HEK293T (cell line): ENCODE results near the gene TIMM44.

ENCODE experiments used
- BHLHE40 ChIP-seq: fragments of 450-650 bp; IDR thresholded peaks from 2 replicates; pipeline ENCODE4 v1.6.1; 2016; ENCODE audit warnings: mild to moderate bottlenecking, moderate library complexity, borderline replicate concordance
- ELF4 ChIP-seq: fragments of 450-650 bp; IDR thresholded peaks from 2 replicates; pipeline ENCODE4 v1.6.1; 2017; ENCODE audit warnings: antibody characterized with exemption
- FOXA1 ChIP-seq: fragments of 450-650 bp; IDR thresholded peaks from 2 replicates; pipeline ENCODE4 v1.6.1; 2016; ENCODE audit warnings: mild to moderate bottlenecking
- FOXK2 ChIP-seq: fragments of 450-650 bp; IDR thresholded peaks from 2 replicates; pipeline ENCODE4 v1.6.1; 2016; ENCODE audit warnings: mild to moderate bottlenecking
- L3MBTL2 ChIP-seq: fragments of 450-650 bp; conservative IDR thresholded peaks from 2 replicates; pipeline ENCODE4 v1.6.1; 2016; ENCODE audit warnings: mild to moderate bottlenecking
- NFRKB ChIP-seq: fragments of 450-650 bp; IDR thresholded peaks from 2 replicates; pipeline ENCODE4 v1.6.1; 2016; ENCODE audit warnings: mild to moderate bottlenecking, moderate library complexity
- PKNOX1 ChIP-seq: fragments of 450-650 bp; IDR thresholded peaks from 2 replicates; pipeline ENCODE4 v1.6.1; 2016

- no peak for TF ChIP-seq BHLHE40
- TF ChIP-seq ELF4: no peak
- no peak for TF ChIP-seq FOXA1
- no peak for TF ChIP-seq L3MBTL2
- TF ChIP-seq PKNOX1: no peak
- TF ChIP-seq FOXK2: no peak
- TF ChIP-seq NFRKB: no peak
Observed at GRCh38 chr19:7928334-7928706, 15.1 kb downstream of the TIMM44 start.
